ENCODE measurements around the gene THOC7. TPM values are rescaled to one million over a fixed set of nuclear protein-coding genes. Genes with fewer than 3 reads are reported as not detected.

THOC7 gene
- total and polyA plus RNA-seq, 9 donors, result 48.6 to 64.1 (median 56.7) TPM

DNA sequence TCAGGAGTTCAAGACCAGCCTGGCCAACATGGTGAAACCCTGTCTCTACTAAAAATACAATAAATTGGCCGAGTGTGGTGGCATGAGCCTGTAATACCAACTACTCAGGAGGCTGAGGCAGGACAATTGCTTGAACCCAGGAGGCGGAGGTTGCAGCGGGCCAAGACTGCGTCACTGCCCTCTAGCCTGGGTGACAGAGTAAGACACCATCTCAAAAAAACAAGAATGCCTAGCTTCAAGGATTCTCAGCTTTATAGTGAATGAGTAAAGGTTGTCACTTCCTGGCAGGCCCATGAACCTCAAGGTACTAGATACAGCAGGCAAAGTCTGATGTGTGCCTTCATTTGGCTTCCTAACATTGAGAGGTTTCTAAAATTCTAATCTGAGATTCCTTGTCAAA lies 14.4 kb downstream of the THOC7 start:
- Histone ChIP-seq H3K36me3 (ENCODE audit: control insufficient read depth, insufficient read depth, low read length) (peaks cover 7% of the 10 kb centered on the region), H3K4me3 (ENCODE audit: low read length) (no peak overlapping the region), H3K27ac (ENCODE audit: low read length) (no peak overlapping the region), H3K4me1 (ENCODE audit: control insufficient read depth, insufficient read depth, low read length) (no peaks in the 10 kb centered on the region), H3K27me3 (ENCODE audit: control insufficient read depth, insufficient read depth, low read length) (no peaks in the 10 kb centered on the region), H3K9me3 (replicated peaks; ENCODE audit: control insufficient read depth, low read depth, low read length) (no peaks in the 10 kb centered on the region)
- no peak for DNase-seq
- 100% methylated on average over 1 of the region's 4 CpGs for WGBS (ENCODE audit: insufficient coverage)

DNA sequence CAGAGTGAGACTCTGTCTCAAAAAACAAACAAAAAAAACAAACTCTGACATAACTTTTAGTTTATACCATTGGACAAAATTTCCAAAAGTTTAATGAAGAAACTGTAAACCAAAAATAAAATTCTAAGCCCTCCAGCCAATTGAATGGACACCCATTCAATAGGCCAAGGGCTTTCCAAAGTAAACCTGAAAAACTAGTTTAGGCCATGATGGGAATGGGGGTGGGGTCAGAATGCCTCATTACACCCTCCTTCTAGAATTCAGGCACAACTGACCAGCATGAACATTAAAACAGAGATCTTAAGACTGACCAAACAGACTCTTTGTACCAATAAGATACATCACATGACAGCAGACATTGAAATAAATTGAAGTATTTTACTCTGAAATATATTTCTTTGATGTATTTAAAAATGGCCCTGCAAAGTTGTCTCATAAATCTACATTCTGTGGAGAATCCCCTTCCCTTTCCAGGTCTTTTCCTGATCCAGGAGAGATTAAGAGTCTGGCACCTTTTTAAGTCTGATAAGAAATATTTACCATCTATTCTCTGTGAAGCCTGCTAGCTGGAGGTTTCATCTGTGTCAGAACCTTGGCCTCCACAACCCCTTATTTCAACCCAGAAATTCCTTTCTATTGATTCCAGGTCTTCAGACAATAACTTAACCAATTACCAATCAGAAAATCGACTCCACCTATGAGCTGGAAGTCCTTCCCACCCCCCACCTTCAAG lies 15.7 kb downstream of the THOC7 start:
- Histone ChIP-seq H3K9me3 (replicated peaks; ENCODE audit: control insufficient read depth, low read depth, low read length) (no peaks in the 10 kb centered on the region), H3K4me1 (ENCODE audit: control insufficient read depth, insufficient read depth, low read length) (no peaks in the 10 kb centered on the region), H3K27ac (ENCODE audit: low read length) (no peak overlapping the region), H3K27me3 (ENCODE audit: control insufficient read depth, insufficient read depth, low read length) (no peaks in the 10 kb centered on the region), H3K36me3 (ENCODE audit: control insufficient read depth, insufficient read depth, low read length) (peaks cover 7% of the 10 kb centered on the region), H3K4me3 (ENCODE audit: low read length) (no peak overlapping the region)
- DNase-seq, result no peak
- WGBS (ENCODE audit: insufficient coverage), result 80% methylated on average over 1 of the region's 1 CpG

DNA sequence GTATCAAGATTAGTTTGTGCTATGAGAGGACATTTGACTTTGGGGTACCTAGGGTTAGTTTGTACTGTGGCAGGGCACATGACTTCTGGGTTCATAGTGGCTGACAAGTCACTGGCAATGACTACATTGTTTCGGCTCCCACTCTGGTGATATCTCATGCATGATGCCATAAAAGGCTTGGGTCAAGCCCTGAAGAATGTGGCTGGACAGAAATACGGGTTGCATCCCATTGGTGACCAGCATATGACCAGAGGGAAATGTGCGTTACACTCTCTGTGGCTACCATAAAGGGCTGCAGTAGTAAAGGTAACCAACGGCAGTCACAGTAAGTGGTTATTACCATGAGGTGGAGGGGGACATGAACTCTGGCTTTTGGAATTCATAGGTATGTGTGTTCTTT lies 18.4 kb downstream of the THOC7 start:
- H3K4me3 ChIP-seq (ENCODE audit: low read length), result no peak overlapping the region
- H3K9me3 ChIP-seq (replicated peaks; ENCODE audit: control insufficient read depth, low read depth, low read length), result peaks cover 2% of the 10 kb centered on the region
- 80% methylated on average over 4 of the region's 4 CpGs for WGBS (ENCODE audit: insufficient coverage)

DNA sequence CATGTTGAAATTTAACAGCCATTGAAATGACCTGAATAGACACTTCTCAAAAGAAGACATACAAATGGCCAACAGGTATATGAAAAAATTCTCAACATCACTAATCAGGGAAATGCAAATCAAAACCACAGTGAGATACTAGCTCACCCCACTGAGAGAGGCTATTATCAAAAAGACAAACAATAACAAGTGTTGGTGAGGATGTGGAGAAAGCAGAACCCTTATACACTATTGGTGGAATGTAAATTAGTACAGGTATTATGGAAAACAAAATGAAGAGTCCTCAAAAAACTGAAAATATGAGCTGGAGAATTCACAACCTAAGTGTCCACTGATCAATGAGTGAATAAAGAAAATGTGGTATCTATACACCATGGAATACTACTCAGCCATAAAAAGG lies 21.5 kb downstream of the THOC7 start:
- no peak overlapping the region for H3K27ac ChIP-seq (ENCODE audit: low read length)
- no peak for DNase-seq
- H3K9me3 ChIP-seq (replicated peaks; ENCODE audit: control insufficient read depth, low read depth, low read length), result peaks cover 2% of the 10 kb centered on the region
- peaks cover 2% of the 10 kb centered on the region for H3K36me3 ChIP-seq (ENCODE audit: control insufficient read depth, insufficient read depth, low read length)
- no peaks in the 10 kb centered on the region for H3K27me3 ChIP-seq (ENCODE audit: control insufficient read depth, insufficient read depth, low read length)
- H3K4me1 ChIP-seq (ENCODE audit: control insufficient read depth, insufficient read depth, low read length), result no peaks in the 10 kb centered on the region
- no peak overlapping the region for H3K4me3 ChIP-seq (ENCODE audit: low read length)

More for the DNA sequence above, 18.4 kb downstream of the THOC7 start:
- Histone ChIP-seq H3K4me1 (ENCODE audit: control insufficient read depth, insufficient read depth, low read length) (no peaks in the 10 kb centered on the region), H3K36me3 (ENCODE audit: control insufficient read depth, insufficient read depth, low read length) (peaks cover 2% of the 10 kb centered on the region), H3K27me3 (ENCODE audit: control insufficient read depth, insufficient read depth, low read length) (no peaks in the 10 kb centered on the region), H3K27ac (ENCODE audit: low read length) (no peak overlapping the region)
- no peak for DNase-seq

DNA sequence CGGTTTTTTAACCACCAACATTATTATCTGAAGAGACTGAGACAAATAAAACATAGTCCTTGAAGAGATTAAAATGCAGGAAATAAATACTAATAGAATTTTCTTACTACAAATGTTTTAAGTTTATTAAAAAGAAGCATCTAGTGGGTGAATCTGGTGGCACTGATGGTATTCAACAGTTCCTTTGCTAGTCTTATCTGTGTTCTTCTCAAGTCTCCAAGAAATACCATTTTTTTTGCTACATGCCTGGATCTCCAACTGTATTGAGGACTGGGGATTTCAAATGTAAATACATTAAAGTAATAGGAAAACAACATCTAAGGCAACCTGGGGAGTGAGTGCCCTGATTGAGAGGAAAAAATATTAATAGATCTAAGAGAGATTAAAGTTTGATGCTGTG lies 21.9 kb downstream of the THOC7 start:
- WGBS (ENCODE audit: insufficient coverage), result no CpG with 5 or more reads among the region's 1 CpG
- Histone ChIP-seq H3K9me3 (replicated peaks; ENCODE audit: control insufficient read depth, low read depth, low read length) (peaks cover 2% of the 10 kb centered on the region), H3K4me1 (ENCODE audit: control insufficient read depth, insufficient read depth, low read length) (no peaks in the 10 kb centered on the region), H3K36me3 (ENCODE audit: control insufficient read depth, insufficient read depth, low read length) (no peaks in the 10 kb centered on the region), H3K27ac (ENCODE audit: low read length) (no peak overlapping the region), H3K27me3 (ENCODE audit: control insufficient read depth, insufficient read depth, low read length) (no peaks in the 10 kb centered on the region), H3K4me3 (ENCODE audit: low read length) (no peak overlapping the region)
- no peak for DNase-seq

DNA sequence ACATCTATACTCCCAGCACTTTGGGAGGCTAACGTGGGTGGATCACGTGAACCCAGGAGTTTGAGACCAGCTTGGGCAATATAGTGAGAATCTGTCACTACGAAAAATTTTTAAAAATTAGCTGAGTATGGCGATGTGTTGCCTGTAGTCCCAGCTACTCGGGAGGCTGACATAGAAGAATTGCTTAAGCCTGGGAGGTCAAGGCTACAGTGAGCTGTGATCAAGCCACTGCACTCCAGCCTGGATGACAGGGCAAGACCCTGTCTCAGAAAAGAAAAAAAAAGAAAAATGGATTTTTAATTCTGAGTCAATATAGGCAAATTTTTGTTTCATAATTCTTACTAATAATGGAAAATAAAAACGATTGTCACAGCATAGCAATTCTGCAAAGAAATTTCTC lies 31.2 kb downstream of the THOC7 start:
- WGBS (ENCODE audit: insufficient coverage), result 100% methylated on average over 4 of the region's 6 CpGs
- no peaks in the 10 kb centered on the region for H3K9me3 ChIP-seq (replicated peaks; ENCODE audit: control insufficient read depth, low read depth, low read length)
- no peak for DNase-seq
- H3K27me3 ChIP-seq (ENCODE audit: control insufficient read depth, insufficient read depth, low read length), result no peaks in the 10 kb centered on the region
- H3K27ac ChIP-seq (ENCODE audit: low read length), result no peak overlapping the region
- H3K4me1 ChIP-seq (ENCODE audit: control insufficient read depth, insufficient read depth, low read length), result no peaks in the 10 kb centered on the region
- peaks cover 16% of the 10 kb centered on the region for H3K36me3 ChIP-seq (ENCODE audit: control insufficient read depth, insufficient read depth, low read length)
- no peak overlapping the region for H3K4me3 ChIP-seq (ENCODE audit: low read length)

DNA sequence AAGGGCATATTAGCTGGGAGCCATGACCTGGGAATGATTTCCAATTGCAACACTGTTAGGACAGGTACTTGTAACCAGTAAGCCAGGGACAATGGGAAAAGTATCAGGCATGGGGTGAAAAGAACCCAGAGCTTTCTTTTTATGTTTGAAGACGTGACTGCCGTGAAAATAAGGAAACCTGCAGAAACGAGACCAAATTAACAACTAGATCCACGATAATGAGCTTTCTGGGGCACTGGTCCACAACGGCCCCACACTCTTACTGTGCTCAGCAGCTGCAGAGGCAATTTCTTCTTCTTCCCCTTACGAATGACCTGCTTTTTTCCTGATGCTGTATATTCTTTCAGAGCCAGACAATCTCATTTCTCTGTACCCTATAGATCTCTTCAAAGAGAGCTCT lies 33.1 kb downstream of the THOC7 start:
- Histone ChIP-seq H3K4me1 (ENCODE audit: control insufficient read depth, insufficient read depth, low read length) (no peaks in the 10 kb centered on the region), H3K36me3 (ENCODE audit: control insufficient read depth, insufficient read depth, low read length) (peaks cover 16% of the 10 kb centered on the region), H3K9me3 (replicated peaks; ENCODE audit: control insufficient read depth, low read depth, low read length) (no peaks in the 10 kb centered on the region), H3K4me3 (ENCODE audit: low read length) (no peak overlapping the region), H3K27me3 (ENCODE audit: control insufficient read depth, insufficient read depth, low read length) (no peaks in the 10 kb centered on the region), H3K27ac (ENCODE audit: low read length) (no peak overlapping the region)
- DNase-seq, result no peak
- WGBS (ENCODE audit: insufficient coverage), result 93% methylated on average over 5 of the region's 6 CpGs

DNA sequence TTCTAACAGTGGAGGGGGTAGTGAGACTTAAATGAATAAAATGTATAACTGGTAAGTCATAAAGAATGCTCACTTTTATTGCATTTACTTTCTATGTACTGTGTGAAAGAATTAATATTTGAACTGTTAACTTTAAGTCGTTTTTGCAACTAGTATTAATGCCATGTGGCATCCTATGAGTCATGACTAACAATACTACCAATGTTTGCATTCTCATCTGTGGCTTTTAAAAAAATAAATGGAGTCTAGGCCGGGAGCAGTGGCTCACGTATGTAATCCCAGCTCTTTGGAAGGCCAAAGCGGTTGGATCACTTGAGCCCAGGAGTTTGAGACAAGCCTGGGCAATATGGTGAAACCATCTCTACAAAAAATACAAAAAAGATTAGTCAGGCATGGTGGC lies 39.3 kb downstream of the THOC7 start:
- H3K27me3 ChIP-seq (ENCODE audit: control insufficient read depth, insufficient read depth, low read length), result no peaks in the 10 kb centered on the region
- H3K4me3 ChIP-seq (ENCODE audit: low read length), result no peak overlapping the region
- H3K9me3 ChIP-seq (replicated peaks; ENCODE audit: control insufficient read depth, low read depth, low read length), result no peaks in the 10 kb centered on the region
- 69% methylated on average over 3 of the region's 4 CpGs for WGBS (ENCODE audit: insufficient coverage)
- no peak overlapping the region for H3K27ac ChIP-seq (ENCODE audit: low read length)
- DNase-seq, result no peak
- no peaks in the 10 kb centered on the region for H3K4me1 ChIP-seq (ENCODE audit: control insufficient read depth, insufficient read depth, low read length)
- peaks cover 3% of the 10 kb centered on the region for H3K36me3 ChIP-seq (ENCODE audit: control insufficient read depth, insufficient read depth, low read length)

DNA sequence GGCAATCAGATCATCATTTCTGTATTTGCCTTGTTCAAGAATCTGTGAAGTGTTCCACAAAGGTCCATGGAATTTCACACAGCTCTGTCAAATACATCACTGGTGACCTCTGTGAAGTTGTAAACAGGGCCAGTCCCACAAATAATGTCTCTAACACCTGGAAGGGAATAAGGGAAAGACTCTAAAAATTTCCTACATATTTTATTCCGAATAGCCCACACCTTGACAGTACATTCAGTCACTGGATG lies 44.5 kb downstream of the THOC7 start, which contains the start of gene C3orf49:
TSS of gene C3orf49 (plus strand) at position 149 of the 248 bp plus-strand sequence. CDS start 173 bp downstream, outside the sequence.
- no peaks in the 10 kb centered on the region for H3K9me3 ChIP-seq (replicated peaks; ENCODE audit: control insufficient read depth, low read depth, low read length)
- no peaks in the 10 kb centered on the region for H3K36me3 ChIP-seq (ENCODE audit: control insufficient read depth, insufficient read depth, low read length)
- WGBS (ENCODE audit: insufficient coverage), result no CpG with 5 or more reads among the region's 1 CpG
- no peak within 1 kb of the TSS for H3K27ac ChIP-seq (ENCODE audit: low read length)
- no peak within 1 kb of the TSS for H3K4me3 ChIP-seq (ENCODE audit: low read length)
- H3K4me1 ChIP-seq (ENCODE audit: control insufficient read depth, insufficient read depth, low read length), result peaks cover 2% of the 10 kb centered on the region
- DNase-seq, result no peak
- no peaks in the 10 kb centered on the region for H3K27me3 ChIP-seq (ENCODE audit: control insufficient read depth, insufficient read depth, low read length)

DNA sequence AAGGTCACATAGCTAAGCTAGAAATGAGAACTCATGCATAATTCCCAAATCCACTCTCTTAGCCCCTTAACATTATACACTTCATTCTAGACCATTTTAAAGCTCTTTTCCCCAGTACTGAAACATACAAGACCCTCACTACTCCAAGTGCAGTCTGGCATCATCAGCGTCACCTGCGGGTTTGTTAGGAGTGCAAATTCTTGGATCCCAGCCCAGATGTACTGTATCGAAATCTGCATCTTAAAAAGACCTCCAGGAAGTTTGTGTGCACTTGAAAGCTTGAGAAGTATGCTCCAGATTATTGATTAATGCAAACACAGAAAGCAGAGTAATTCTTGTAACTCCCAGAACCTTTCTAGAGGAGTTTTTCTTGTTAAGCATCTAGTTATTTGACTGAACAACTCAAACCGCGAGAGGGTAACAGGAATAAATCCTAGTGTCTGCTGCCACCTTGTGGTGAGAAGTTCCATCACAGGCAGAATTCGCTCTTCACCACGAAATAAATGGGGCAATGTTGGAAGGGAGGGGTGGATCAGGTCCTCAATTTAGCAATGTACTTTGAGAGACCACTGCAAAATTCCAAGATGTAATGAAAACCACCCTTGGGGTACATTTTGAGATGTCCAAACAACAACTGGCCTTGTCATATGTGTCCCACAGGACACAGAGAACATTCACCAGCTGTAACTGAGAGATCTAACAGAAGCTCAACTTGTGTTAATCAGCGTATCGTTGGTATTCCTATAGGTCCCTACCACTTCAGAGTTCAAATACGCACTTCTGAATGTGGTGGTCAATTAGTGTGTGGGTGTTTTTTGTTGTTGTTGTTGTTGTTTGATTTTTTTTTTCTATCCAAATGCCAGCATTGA lies 45.1 kb downstream of the THOC7 start:
- H3K9me3 ChIP-seq (replicated peaks; ENCODE audit: control insufficient read depth, low read depth, low read length), result no peaks in the 10 kb centered on the region
- no peaks in the 10 kb centered on the region for H3K27me3 ChIP-seq (ENCODE audit: control insufficient read depth, insufficient read depth, low read length)
- WGBS (ENCODE audit: insufficient coverage), result 14% methylated on average over 1 of the region's 10 CpGs
- H3K36me3 ChIP-seq (ENCODE audit: control insufficient read depth, insufficient read depth, low read length), result no peaks in the 10 kb centered on the region
- DNase-seq, result peak; percentile 72
- no peak overlapping the region for H3K4me3 ChIP-seq (ENCODE audit: low read length)
- peaks cover 2% of the 10 kb centered on the region for H3K4me1 ChIP-seq (ENCODE audit: control insufficient read depth, insufficient read depth, low read length)
- no peak overlapping the region for H3K27ac ChIP-seq (ENCODE audit: low read length)

Measured in muscle of leg (tissue), 11 donors.